Measurements from ENCODE around the gene MIGA1.
"Not testable (repeated sequence)": the region's sequence is repeated elsewhere in the genome, so short reads cannot be mapped to it uniquely, and the experiment has no call there.

MIGA1 gene

DNA sequence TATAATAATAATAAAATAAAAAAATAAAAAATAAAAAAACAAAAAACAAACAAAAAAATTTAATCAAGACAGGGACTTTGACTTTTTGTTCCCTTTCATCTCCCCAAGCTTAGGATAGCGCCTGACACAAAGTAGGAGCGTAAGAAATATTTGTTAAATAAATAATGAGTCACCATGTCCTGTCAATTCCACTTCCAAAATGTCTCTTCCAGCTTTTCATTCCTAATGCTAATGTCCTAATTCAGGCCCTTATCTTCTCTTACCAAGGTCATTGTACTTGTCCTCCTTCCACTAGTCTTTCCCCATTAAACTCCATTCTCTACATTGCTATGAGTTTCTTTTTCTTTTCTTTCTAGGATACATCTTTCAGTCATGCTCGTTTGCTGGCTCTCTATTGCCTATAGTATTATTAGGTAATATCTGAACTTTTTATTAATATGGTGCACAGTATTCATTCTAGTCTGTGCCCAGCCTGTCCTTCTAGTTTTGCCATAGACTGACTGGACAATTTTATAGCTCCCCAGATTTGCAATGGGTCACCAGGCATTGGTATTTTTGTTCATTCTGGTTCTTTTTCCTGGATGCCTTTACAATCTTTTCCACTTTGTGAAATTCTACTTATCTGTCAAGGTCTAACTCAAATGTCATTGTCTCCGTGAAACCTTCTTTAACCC lies 120.3 kb downstream of the MIGA1 start:
- no peak for DNase-seq (ENCODE audit: low read depth, low spot score)
- no peak overlapping the region for H3K27ac ChIP-seq

DNA sequence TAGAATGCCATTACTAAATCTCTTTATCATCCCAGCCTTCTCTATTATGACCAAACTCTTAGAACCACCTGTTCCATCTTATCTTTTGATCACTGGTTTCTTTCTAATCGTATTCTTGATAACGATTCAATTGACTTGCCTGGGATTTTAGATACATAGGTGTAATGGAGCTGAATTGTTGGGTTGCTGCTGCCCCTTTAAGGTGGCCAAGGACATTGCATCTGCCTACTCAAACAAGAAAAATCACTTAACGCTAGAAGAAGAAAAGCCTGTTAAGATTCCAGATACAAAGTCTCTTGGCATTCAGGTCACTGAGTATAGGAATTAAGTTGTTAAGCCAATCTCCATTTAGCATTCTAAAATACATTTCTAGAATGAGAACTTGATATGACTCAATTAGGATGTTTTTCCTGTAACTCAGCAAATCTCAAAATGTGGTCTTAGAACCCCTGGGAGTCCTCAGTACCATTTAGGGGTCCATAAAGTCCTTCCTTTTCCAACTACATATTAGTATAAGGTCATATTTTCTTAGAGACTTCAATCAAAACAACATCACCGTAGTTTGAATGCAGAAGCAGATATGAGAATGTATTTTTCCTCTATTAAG lies 121.3 kb downstream of the MIGA1 start:
- no peak overlapping the region for H3K27ac ChIP-seq
- DNase-seq (ENCODE audit: low read depth, low spot score), result peak; percentile 6

DNA sequence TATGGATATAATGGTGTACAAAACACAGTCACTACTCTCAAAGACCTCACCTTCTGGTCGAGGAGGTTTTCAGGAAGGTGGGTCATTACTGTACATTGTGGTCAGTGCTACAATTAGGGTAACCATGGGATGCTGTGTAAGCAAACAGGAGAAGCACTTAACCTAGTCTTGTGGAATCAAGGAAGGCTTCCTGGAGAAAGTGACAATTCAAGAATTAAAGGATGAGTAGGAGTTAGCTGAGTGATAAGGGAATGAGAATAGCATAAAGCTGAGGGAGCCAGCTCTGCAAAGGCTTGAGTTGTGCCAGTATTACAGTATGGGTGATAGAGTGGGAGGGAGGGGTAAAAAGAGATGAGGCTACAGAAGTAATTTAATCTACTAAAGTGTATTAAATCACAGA lies 126.2 kb downstream of the MIGA1 start:
- no peak overlapping the region for H3K27ac ChIP-seq
- no peak for DNase-seq (ENCODE audit: low read depth, low spot score)

DNA sequence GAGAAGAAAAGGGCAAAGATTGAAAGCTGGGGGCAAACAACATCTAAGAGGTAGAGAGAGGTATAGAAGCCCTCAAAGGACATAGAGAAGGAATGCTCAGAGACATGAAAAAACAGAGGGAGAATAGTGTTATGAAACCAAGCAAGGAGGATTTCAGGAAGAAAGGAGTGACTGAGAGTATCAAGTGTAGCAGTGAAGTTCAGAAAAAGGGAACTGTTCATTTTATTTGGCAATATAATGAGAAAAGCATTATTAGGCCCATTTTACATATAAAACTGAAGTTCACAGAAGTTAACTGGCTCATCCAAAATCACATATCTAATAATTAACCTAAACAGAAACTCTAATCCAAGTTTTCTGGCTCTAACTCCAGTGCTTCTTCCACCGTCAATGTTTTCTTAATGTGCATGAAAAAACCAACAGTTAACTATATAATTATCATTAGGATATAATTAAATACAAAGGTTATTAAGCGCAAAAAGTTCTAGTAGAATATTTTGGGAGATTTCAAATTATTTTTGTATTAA lies 126.6 kb downstream of the MIGA1 start:
- H3K27ac ChIP-seq, result no peak overlapping the region
- no peak for DNase-seq (ENCODE audit: low read depth, low spot score)

DNA sequence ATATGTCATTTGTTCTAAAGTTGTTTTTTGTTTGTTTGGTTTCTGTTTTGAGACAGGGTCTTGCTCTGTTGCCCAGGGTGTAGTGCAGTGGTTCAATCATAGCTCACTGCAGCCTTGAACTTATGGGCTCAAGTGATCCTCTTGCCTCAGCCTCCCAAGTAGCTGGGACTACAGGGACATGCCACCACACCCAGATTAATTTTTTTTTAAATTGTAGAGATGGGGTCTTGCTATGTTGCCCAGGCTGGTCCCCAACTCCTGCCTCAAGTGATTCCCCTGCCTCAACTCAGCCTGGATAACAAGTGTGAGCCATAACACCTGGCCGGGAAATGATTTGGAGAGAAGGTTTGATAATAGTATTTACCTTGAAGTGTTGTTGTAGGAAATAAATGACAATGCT lies 127.2 kb downstream of the MIGA1 start:
- DNase-seq (ENCODE audit: low read depth, low spot score), result no peak

DNA sequence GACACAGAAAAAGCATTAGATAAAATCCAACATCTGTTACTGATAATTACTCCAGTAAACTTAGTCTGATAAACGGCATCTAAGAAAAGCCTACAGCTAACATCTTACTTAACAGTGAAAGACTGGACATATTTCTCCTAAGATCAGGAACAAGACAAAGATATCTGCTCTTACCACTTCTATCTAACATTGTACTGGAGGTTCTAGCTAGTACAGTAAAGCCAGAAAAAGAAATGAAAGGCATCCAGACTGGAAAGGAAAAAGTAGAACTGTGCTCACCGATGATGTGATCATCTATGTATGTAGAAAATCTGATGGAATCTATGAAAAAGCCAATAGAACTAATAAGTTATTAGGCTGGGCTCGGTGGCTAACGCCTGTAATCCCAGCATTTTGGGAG lies 130.7 kb downstream of the MIGA1 start:
- H3K27ac ChIP-seq, result no peak overlapping the region
- no peak for DNase-seq (ENCODE audit: low read depth, low spot score)

More for the DNA sequence above, 127.2 kb downstream of the MIGA1 start:
- H3K27ac ChIP-seq, result no peak overlapping the region

GRCh38 chr1:77918918-77919317 lies 139.5 kb downstream of the MIGA1 start:
- not testable (repeated sequence) for H3K27ac ChIP-seq; DNase-seq (ENCODE audit: low read depth, low spot score)

DNA sequence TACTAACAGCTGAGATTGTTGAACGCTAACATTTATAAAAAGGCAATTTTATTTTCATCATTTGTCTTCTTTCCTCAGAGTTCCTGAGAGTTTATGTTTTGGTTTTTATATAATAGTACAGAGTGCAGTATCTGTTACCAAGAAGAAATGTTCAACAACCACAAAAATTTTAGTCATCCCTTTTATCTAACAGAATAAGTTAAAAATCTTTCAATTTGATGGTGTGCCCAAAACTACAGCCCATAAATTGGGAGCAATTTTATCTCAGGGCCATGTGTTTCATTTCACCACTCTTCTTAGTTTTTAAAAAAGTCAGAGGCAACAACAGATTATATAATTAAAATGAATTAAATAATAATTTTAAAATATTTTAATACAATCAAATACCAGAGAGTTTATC lies 146.1 kb downstream of the MIGA1 start:
- no peak overlapping the region for H3K27ac ChIP-seq
- no peak for DNase-seq (ENCODE audit: low read depth, low spot score)

GRCh38 chr1:77925956-77926355 lies 146.5 kb downstream of the MIGA1 start:
- H3K27ac ChIP-seq, result no peak overlapping the region

DNA sequence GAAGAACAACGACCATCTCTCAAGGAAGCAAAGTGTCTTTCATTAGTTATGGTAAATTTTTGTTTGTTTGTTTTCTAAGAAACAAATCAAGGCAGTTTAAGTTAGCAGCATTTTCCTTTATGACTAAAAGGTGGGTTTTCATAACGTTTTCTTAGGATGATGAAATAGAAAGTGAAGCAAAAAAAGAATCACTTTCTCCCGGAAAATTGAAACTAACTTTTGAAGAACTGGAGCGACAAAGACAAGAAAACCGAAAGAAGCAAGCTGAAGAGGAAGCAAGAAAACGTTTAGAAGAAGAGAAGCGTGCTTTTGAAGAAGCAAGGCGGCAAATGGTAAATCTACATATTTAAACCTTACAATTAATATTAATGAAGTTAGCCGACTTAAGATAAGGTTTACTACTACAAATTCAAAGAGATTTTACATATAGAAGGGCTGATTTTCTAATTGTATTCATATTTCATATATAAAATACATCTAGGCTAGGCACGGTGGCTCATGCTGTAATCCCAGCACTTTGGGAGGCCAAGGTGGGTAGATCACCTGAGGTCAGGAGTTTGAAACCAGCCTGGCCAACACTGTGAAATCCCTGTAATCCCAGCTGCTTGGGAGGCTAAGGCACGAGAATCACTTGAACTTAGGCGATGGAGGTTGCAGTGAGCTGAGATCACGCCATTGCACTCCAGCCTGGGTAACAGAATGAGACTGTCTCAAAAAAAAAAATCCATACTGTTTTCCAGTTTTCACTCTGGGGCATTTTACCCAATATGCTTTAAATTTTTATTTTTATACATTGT lies 147.3 kb downstream of the MIGA1 start:
- no peak overlapping the region for H3K27ac ChIP-seq
- no peak for DNase-seq (ENCODE audit: low read depth, low spot score)

More at GRCh38 chr1:77925956-77926355, 146.5 kb downstream of the MIGA1 start:
- no peak for DNase-seq (ENCODE audit: low read depth, low spot score)

GRCh38 chr1:77927414-77927813 lies 148.0 kb downstream of the MIGA1 start:
- DNase-seq (ENCODE audit: low read depth, low spot score), result no peak
- H3K27ac ChIP-seq, result no peak overlapping the region
